ENCODE results near the gene DNAJB6. TPM values are rescaled to one million over a fixed set of nuclear protein-coding genes. Genes with fewer than 3 reads are reported as not detected.

Gene DNAJB6
- total RNA-seq, 4 donors from 2014 or later, result 103 to 151 (median 139) TPM

DNA sequence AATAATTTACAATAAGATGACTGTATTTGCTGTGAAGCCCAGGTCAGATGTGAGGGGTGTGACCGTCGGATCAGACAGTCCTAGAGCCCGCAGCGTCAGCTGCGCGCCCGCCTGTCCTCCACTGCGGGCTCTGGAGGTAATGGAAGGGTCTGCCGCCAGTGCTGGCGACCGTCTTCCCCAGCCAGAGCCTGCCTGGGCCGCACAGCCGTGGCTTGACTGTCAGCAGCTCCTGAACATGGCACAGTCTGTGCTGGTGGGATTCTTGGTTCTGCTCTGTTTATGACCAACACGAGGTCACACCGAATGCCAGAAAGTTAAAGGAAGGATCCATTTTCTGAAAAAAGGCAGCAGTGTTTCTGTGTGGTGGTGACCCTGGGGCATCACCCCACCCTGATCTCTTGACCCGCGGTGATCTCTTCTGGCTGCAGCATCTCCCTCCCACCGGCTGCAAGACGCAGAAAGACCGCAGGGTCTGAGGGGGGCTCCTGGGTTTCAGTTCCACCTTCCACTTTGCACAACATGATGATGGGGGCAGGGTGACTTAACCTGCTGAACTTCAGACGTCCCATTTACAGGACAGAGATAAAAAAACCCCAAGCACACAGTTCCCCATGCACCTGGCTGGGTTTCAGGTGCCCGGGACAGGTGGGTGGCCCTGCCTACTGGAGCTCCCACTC, 103.7 kb downstream of the DNAJB6 start:
- peaks cover 0 to 44% (median 0%) of the 10 kb centered on the region in 4 donors for H3K27me3 ChIP-seq
- intact Hi-C loops (cut with DNase I), result no loop called here
- DNase-seq (ENCODE audit: extremely low spot score), result no peak

DNA sequence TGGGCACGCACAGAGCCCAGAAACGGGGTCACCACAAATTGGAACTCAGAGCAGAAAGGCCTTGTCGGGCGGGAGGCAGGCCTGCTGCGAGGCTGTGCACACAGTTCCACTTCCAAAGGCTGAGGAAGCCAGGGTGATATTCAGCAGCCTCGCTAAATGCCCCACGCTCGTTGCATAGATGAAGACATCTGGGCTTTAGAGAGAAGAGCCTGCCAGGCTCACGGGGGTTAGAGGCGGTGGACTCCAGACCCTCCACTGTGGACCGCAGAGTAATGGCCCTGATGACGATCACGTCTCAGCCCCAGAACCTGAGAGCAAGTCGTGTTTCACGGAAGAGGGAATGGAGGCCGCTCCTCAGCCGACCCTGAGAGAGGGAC, 104.2 kb downstream of the DNAJB6 start:
- Histone ChIP-seq H3K9me3 (no peaks in the 10 kb centered on the region), H3K4me1 (no peaks in the 10 kb centered on the region), H3K36me3 (no peaks in the 10 kb centered on the region), H3K27me3 (peaks cover 0 to 44% (median 0%) of the 10 kb centered on the region in 4 donors), H3K27ac (replicated peaks in 1 of 4) (no peak overlapping the region), H3K4me3 (no peak overlapping the region)
- 94% methylated on average over 9 of the region's 17 CpGs for WGBS
- DNase-seq (ENCODE audit: extremely low spot score), result no peak
- TF ChIP-seq, protein P1, sequence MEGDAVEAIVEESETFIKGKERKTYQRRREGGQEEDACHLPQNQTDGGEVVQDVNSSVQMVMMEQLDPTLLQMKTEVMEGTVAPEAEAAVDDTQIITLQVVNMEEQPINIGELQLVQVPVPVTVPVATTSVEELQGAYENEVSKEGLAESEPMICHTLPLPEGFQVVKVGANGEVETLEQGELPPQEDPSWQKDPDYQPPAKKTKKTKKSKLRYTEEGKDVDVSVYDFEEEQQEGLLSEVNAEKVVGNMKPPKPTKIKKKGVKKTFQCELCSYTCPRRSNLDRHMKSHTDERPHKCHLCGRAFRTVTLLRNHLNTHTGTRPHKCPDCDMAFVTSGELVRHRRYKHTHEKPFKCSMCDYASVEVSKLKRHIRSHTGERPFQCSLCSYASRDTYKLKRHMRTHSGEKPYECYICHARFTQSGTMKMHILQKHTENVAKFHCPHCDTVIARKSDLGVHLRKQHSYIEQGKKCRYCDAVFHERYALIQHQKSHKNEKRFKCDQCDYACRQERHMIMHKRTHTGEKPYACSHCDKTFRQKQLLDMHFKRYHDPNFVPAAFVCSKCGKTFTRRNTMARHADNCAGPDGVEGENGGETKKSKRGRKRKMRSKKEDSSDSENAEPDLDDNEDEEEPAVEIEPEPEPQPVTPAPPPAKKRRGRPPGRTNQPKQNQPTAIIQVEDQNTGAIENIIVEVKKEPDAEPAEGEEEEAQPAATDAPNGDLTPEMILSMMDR (IDR thresholded peaks at IDR 0.05), result no peak
- TF ChIP-seq EP300 (IDR thresholded peaks at IDR 0.05) (no peak), POLR2A (IDR thresholded peaks at IDR 0.05; ENCODE audit: low read depth) (no peak)
- intact Hi-C loops (cut with DNase I), result no loop called here

More for the DNA sequence above, 103.7 kb downstream of the DNAJB6 start:
- no peak overlapping the region for H3K27ac ChIP-seq (replicated peaks in 1 of 4)
- no peaks in the 10 kb centered on the region for H3K36me3 ChIP-seq
- H3K4me3 ChIP-seq, result no peak overlapping the region
- no peaks in the 10 kb centered on the region for H3K4me1 ChIP-seq
- no peak for TF ChIP-seq POLR2AphosphoS5 (IDR thresholded peaks at IDR 0.05)
- TF ChIP-seq, protein P1 (IDR thresholded peaks at IDR 0.05), result no peak
- WGBS, result 89% methylated on average over 19 of the region's 22 CpGs
- no peaks in the 10 kb centered on the region for H3K9me3 ChIP-seq

DNA sequence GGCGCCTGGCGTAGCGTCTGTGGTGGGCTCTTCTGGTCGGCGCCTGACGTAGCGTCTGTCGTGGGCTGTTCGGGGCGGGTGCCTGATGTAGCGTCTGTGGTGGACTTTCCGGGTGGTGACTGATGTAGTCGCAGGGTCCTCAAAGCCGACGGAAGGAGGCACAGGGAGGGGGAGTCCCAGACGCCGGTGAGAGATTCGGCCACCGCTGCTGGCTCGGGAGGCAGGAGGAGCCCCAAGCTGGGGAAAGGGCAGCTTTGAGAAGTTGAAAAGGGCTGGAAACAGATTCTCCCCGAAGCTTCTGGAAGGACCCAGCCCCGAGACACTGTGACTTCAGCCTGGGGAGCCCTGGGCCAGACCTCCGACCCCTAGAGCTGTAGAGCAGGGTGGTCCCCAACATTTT, 105.7 kb downstream of the DNAJB6 start:
- Histone ChIP-seq H3K4me1 (no peaks in the 10 kb centered on the region), H3K4me3 (no peak overlapping the region), H3K27ac (replicated peaks in 1 of 4) (no peak overlapping the region), H3K36me3 (no peaks in the 10 kb centered on the region), H3K27me3 (peaks cover 0 to 44% (median 0%) of the 10 kb centered on the region in 4 donors), H3K9me3 (no peaks in the 10 kb centered on the region)
- TF ChIP-seq, protein P1 (IDR thresholded peaks at IDR 0.05), result no peak
- no peak for TF ChIP-seq EP300 (IDR thresholded peaks at IDR 0.05)
- TF ChIP-seq POLR2A (IDR thresholded peaks at IDR 0.05; ENCODE audit: low read depth), result no peak
- intact Hi-C loops (cut with DNase I), result no loop called here
- DNase-seq (ENCODE audit: extremely low spot score), result no peak
- 95% methylated on average over 23 of the region's 23 CpGs for WGBS

DNA sequence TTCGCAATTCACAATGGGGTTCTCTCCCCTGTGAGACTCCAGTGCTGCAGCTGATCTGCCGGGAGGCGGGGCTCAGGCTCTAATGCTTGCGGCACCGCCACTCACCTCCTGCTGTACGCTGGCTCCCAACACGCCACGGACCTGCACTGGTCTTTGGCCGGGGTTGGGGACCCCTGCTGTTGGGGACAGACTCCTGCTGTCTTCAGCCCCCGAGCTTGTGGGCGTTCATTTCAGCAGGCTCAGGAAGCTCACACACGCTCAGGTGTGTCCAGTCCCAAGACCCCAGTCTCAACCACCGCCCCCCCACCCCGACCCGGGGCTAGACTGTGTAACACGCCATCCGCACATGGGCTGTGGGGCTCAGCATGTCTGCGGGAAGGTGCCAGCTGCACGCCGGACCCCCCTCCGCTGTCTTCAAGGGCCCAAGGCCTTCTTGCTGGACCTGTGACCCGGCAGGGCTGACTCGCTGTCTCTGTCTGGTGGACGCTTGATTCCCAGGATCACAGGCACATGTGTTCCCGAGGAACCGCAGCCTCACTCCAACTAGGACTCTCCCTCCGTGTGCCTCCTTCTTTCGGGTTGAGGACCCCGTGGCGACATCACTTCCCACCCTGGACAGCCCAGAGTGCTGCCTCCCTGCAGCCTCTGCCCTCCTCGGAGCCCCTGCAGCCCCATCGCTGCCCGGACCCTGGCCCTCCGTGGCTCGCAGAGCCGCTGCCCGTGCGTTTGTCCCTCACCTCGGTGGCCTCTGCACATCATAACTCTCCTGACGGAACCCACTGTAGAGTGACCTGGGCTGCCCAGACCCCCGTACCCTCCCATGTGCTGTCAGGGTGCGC, 106.4 kb downstream of the DNAJB6 start:
- intact Hi-C loops (cut with DNase I), result no loop called here
- no peaks in the 10 kb centered on the region for H3K9me3 ChIP-seq
- H3K27me3 ChIP-seq, result peaks cover 0 to 43% (median 0%) of the 10 kb centered on the region in 4 donors
- TF ChIP-seq EP300 (IDR thresholded peaks at IDR 0.05) (no peak), POLR2AphosphoS5 (IDR thresholded peaks at IDR 0.05) (no peak), POLR2A (IDR thresholded peaks at IDR 0.05; ENCODE audit: low read depth) (no peak)
- TF ChIP-seq, protein P1 (IDR thresholded peaks at IDR 0.05), result no peak
- no peak for DNase-seq (ENCODE audit: extremely low spot score)
- no peak overlapping the region for H3K27ac ChIP-seq (replicated peaks in 1 of 4)
- WGBS, result 93% methylated on average over 35 of the region's 42 CpGs
- H3K36me3 ChIP-seq, result no peaks in the 10 kb centered on the region
- no peaks in the 10 kb centered on the region for H3K4me1 ChIP-seq
- H3K4me3 ChIP-seq, result no peak overlapping the region

Measured in esophagus muscularis mucosa (tissue), 4 donors.